NB4 (cell line): ENCODE results near the gene CARMIL1.

ENCODE experiments used
- DNase-seq: peaks from one replicate; pipeline ENCODE4 v3.0.0; 2010; ENCODE audit warnings: low read depth
- H3K4me3 ChIP-seq: one replicate; pipeline ENCODE4 v1.5.1; 2011; ENCODE audit warnings: mild to moderate bottlenecking, low read depth, low read length, moderate library complexity
- CTCF ChIP-seq: IDR thresholded peaks from one replicate; pipeline ENCODE4 v1.5.1; 2012; ENCODE audit warnings: low read depth, low read length
- MAX ChIP-seq: IDR thresholded peaks from 2 replicates; pipeline ENCODE4 v1.6.1; 2011; ENCODE audit warnings: low read depth, low read length
- MYC ChIP-seq: IDR thresholded peaks from 2 replicates; pipeline ENCODE4 v1.6.1; 2011; ENCODE audit warnings: low read depth, low read length
- POLR2A ChIP-seq: IDR thresholded peaks from 2 replicates; pipeline ENCODE4 v1.6.1; 2011; ENCODE audit warnings: mild to moderate bottlenecking; ENCODE audit not compliant: insufficient read length; ENCODE audit errors: extremely low read depth

The CARMIL1 gene

GRCh38 chr6:25249133-25249532 lies 30.0 kb upstream of the CARMIL1 start:
- DNase-seq = no peak
- H3K4me3 ChIP-seq = no peak overlapping the region
- TF ChIP-seq MYC (no peak), CTCF (no peak), MAX (no peak), POLR2A (no peak)

DNA sequence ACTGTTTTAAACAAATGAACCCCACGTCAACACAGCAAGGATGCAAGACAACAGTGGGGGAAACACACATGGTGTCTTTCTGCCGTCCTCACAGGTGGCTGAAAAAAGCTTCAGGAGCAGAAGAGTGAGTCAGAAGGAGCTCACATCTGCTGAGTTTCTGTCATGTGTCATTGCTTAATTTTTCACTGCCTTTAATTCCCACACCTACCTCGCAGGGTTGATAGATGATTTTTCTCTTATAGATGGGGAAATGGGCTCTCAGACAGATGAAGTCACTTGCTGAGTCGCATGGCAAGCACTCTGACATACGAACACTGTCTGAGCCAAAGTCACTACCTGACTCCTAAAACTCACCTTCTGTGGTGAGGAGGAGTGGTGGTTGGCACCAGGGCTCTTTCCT lies 28.3 kb upstream of the CARMIL1 start:
- TF ChIP-seq POLR2A (no peak), CTCF (no peak), MYC (no peak), MAX (no peak)
- DNase-seq = no peak
- H3K4me3 ChIP-seq = no peak overlapping the region

GRCh38 chr6:25251426-25251825 lies 27.7 kb upstream of the CARMIL1 start:
- H3K4me3 ChIP-seq = no peak overlapping the region
- no peak for TF ChIP-seq CTCF
- TF ChIP-seq MAX = no peak
- TF ChIP-seq POLR2A = no peak
- no peak for DNase-seq

GRCh38 chr6:25253351-25253750 lies 25.8 kb upstream of the CARMIL1 start:
- no peak overlapping the region for H3K4me3 ChIP-seq
- no peak for DNase-seq
- no peak for TF ChIP-seq MYC
- TF ChIP-seq CTCF = no peak
- no peak for TF ChIP-seq MAX
- no peak for TF ChIP-seq POLR2A

GRCh38 chr6:25254671-25255070 lies 24.5 kb upstream of the CARMIL1 start:
- no peak for DNase-seq
- H3K4me3 ChIP-seq = no peak overlapping the region
- no peak for TF ChIP-seq MYC
- no peak for TF ChIP-seq MAX
- no peak for TF ChIP-seq CTCF
- TF ChIP-seq POLR2A = no peak

DNA sequence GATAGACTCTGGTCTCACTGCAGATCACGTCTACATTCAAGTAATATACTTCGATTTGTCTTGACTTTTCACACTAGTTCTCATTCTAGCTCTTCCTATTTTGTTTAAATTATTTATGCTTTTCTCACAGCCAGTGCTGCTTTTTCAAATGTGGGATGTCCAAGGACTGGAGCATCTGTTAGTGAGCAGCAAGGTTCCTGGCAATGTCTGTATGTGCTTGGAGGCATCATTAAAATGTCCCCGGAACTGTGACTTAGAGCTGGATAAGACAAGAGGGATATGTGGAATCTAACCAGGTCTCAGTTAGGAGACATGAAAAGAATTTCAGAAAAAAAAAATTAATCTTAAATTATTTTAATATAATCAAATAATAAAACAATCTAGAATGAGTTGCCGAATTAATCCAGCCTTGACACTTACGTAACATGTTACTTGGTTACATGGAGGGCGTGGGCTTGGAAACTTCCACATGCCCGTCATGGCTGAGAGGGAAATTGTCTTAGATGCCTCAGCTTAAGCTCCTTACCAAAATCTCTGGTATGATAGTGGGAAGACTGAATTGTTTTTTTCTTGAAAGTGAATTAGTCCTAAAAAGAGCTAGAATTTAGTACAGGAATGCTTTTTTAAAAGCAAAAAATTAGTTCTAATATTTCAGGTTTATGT lies 21.4 kb upstream of the CARMIL1 start:
- DNase-seq = no peak
- TF ChIP-seq MYC = no peak
- TF ChIP-seq MAX = no peak
- no peak for TF ChIP-seq CTCF
- no peak for TF ChIP-seq POLR2A
- no peak overlapping the region for H3K4me3 ChIP-seq
